OCI-LY7 (cell line): ENCODE results near the gene CTNNA3.

Experiments
- EZH2phosphoT487 ChIP-seq: fragments of 200-600 bp; sonication (generic); IDR thresholded peaks from 2 replicates; pipeline ENCODE4 v1.6.1; 2018; ENCODE audit warnings: low read depth, borderline replicate concordance, mild to moderate bottlenecking, mixed run types, antibody characterized with exemption, low read length, moderate library complexity, mixed read lengths
- TF ChIP-seq, protein P1 (sequence below): fragments of 200-600 bp; sonication (generic); conservative IDR thresholded peaks from 2 replicates; pipeline ENCODE4 v1.5.1; 2014; ENCODE audit warnings: mild to moderate bottlenecking, antibody characterized with exemption, low read length, moderate library complexity, mixed read lengths

DNA sequence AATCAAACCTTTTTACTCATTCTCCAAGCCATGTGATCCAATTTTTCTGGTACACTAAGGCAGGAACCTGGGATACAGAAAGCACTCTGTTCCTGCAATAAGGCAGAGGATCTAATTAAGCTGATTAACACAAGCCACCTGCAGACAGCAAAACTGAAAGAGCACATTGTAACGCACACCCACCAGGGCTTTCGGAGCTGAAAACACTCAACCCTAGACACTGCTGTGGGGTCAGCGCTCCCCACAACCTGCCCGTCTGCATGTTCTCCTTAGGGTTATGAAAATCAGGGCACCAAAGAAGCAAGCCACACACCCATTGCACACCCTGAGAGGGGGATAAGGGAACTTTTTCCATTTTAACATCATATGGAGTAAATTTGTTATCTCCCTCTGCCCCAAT, 1792.4 kb downstream of the CTNNA3 start:
- TF ChIP-seq, protein P1, sequence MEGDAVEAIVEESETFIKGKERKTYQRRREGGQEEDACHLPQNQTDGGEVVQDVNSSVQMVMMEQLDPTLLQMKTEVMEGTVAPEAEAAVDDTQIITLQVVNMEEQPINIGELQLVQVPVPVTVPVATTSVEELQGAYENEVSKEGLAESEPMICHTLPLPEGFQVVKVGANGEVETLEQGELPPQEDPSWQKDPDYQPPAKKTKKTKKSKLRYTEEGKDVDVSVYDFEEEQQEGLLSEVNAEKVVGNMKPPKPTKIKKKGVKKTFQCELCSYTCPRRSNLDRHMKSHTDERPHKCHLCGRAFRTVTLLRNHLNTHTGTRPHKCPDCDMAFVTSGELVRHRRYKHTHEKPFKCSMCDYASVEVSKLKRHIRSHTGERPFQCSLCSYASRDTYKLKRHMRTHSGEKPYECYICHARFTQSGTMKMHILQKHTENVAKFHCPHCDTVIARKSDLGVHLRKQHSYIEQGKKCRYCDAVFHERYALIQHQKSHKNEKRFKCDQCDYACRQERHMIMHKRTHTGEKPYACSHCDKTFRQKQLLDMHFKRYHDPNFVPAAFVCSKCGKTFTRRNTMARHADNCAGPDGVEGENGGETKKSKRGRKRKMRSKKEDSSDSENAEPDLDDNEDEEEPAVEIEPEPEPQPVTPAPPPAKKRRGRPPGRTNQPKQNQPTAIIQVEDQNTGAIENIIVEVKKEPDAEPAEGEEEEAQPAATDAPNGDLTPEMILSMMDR: no peak
- no peak for TF ChIP-seq EZH2phosphoT487
